MG63 (cell line): ENCODE measurements around the gene HOXC13. TPM values are rescaled to one million over a fixed set of nuclear protein-coding genes. Genes with fewer than 3 reads are reported as not detected.
A peak's percentile ranks its signal among the peaks of the same experiment; 100 is the strongest.

Experiments used
- DNase-seq: peaks from one replicate; pipeline ENCODE4 v3.0.0-alpha.2; 2020
- H3K27me3 ChIP-seq: fragments of 250-450 bp; sonication (Bioruptor Pico); 2 replicates; pipeline ENCODE4 v1.5.1; 2020; ENCODE audit warnings: mild to moderate bottlenecking, moderate library complexity
- H3K36me3 ChIP-seq: fragments of 250-450 bp; sonication (Bioruptor Pico); 2 replicates; pipeline ENCODE4 v1.5.1; 2020; ENCODE audit warnings: mild to moderate bottlenecking, moderate library complexity
- H3K4me3 ChIP-seq: fragments of 250-450 bp; sonication (Bioruptor Pico); 2 replicates; pipeline ENCODE4 v1.5.1; 2020; ENCODE audit warnings: mild to moderate bottlenecking, moderate library complexity
- H3K9me3 ChIP-seq: fragments of 250-450 bp; sonication (Bioruptor Pico); 2 replicates; pipeline ENCODE4 v1.5.1; 2020; ENCODE audit warnings: mild to moderate bottlenecking, moderate library complexity
- total RNA-seq: library from RNA; depleted of rRNA; stranded (reverse); fragments of >200 nt; shearing (Covaris generic); gene quantifications from 2 replicates; pipeline ENCODE4 v1.2.3, GENCODE V29; 2014; ENCODE audit warnings: low replicate concordance

Gene HOXC13
- total RNA-seq, 1 experiment from 2014 or later: 5.1 TPM

DNA sequence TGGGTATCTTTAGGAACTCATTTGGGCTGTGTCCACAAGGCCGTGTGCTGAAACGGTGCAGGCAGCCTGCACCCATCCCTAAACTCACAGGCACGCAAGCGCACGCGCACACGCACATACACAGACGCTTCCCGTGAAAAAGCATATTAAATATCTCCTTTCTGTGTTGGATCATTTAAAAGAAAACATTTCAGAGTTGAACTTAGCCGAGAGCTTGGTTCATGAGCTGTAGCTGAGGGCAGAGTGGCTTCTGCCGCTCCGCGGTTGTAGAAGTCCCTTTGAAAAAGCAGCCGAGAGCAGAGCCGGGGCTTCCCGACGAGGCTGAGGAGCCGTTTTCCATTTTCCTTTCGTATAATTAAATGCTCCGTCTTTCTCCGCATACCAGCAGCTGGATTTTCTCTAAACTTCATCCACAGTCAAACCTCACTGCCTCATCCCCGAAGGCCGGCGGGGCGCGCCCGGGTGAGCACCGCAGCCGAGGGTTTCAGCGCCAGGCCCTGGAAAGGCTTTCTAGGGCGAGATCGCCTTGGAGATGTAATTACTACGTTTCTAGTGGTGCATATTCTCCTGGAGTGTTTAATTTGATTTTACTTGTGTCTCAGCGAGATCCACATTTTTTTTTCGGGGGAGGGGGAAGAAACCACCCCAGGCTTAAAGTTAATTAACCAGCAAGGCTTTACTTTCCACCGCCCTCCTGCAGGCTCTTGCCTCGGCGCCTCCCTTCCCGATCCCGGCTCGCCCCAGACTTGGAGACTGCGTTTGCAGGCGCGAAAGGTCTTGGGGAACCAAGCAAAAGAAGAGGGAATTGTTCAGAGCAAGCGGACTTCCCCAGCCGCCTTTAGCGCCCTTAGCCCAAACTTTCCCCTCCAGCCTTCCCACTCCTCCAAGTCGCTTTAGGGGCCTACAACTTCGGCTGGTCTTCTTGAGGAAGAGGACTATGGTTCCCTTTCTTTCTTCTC, 3.0 kb upstream of the HOXC13 start:
- Histone ChIP-seq H3K27me3 (no peaks in the 10 kb centered on the region), H3K9me3 (no peaks in the 10 kb centered on the region), H3K4me3 (no peak overlapping the region), H3K36me3 (no peaks in the 10 kb centered on the region)
- DNase-seq: no peak

DNA sequence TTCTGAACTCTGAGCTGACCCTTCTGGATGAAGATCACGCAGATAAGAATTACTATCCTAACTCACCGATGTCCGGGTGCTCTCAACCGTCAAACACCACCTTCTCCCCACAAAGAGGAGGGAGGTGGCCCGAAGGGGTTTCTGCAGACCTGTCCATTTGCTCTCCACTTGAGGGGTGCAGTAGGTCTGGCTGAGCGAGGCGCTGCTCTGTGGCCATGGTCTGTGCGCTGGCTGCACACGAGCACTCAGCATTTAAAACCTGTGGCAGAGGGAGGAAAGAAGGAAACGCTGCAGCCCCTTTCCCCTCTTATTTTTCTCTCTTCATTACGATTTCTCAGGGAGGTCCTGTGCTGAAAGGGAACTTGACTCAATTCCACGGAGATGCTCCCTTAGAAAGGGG, 1.5 kb upstream of the HOXC13 start:
- H3K27me3 ChIP-seq: no peaks in the 10 kb centered on the region
- no peak overlapping the region for H3K4me3 ChIP-seq
- H3K36me3 ChIP-seq: no peaks in the 10 kb centered on the region
- no peaks in the 10 kb centered on the region for H3K9me3 ChIP-seq
- no peak for DNase-seq

DNA sequence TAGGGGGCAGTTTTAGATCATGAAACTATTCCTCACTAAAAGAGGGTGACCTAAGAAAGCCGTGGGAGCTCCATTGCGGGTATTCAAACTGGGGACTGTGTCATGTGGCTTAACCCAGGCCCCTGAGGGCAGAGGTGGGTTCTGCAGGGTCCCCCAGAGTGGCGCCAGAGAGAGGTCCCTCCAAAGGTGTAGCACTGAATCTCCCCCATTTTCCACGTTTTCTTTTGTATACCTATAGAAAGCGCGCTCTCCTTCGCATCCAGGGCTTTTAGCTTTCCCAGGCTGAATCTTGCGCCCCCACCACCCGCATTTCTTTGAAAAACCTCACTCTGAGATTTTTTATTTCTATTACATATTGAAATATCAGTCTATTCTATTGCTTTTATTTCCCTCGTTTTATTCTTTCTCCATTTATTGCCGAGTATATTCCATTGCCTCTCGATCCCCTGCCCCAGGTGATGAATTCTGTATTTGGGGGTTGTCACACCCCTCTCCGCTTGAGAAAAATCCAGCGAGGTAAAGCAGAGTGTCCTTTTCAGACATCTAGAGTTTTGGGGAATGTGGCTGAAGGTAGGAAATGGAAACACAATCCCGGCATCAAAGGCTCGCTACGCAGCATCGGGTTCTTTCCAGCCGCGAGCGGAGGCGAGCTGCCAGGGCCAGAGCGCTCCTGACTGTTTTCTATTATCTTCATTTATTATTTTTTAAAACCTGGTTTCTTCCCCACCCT, 870 bp upstream of the HOXC13 start:
- Histone ChIP-seq H3K9me3 (no peaks in the 10 kb centered on the region), H3K4me3 (peak overlapping the region; percentile 63), H3K27me3 (no peaks in the 10 kb centered on the region), H3K36me3 (no peaks in the 10 kb centered on the region)
- no peak for DNase-seq

GRCh38 chr12:53939141-53940108, 794 bp downstream of the HOXC13 start:
- peak overlapping the region; percentile 63 for H3K4me3 ChIP-seq
- no peaks in the 10 kb centered on the region for H3K9me3 ChIP-seq
- no peaks in the 10 kb centered on the region for H3K27me3 ChIP-seq
- DNase-seq: peak; percentile 72
- no peaks in the 10 kb centered on the region for H3K36me3 ChIP-seq

DNA sequence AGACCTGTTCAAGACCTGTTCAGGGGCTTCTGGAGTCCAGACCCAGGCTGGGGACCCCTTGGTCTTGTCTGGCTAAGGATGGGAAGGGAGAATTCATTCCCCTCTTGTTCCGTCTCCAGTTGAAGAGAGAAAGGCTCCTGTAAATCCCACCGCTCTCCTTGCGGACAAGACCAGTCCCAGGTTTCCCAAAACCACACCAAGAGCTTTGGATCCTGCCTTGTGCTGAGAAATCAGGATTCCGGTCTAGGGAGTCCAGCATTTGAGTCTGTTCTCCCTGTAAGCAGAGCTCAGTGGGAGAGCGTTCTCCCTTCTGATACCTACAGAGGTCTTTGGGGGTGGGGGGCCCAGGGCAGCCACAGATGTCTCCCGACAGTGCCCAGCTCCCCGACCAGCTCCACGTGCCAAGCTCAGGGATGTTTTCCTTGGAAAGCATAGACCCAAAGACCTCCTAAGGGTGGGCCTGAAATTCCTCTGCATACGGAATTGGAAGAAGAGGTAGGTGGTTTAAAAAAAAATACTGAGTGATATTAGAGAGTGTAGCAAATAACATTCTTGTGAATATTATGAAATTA, 1.9 kb downstream of the HOXC13 start:
- Histone ChIP-seq H3K4me3 (peak overlapping the region; percentile 63), H3K27me3 (no peaks in the 10 kb centered on the region), H3K36me3 (no peaks in the 10 kb centered on the region), H3K9me3 (no peaks in the 10 kb centered on the region)
- no peak for DNase-seq

DNA sequence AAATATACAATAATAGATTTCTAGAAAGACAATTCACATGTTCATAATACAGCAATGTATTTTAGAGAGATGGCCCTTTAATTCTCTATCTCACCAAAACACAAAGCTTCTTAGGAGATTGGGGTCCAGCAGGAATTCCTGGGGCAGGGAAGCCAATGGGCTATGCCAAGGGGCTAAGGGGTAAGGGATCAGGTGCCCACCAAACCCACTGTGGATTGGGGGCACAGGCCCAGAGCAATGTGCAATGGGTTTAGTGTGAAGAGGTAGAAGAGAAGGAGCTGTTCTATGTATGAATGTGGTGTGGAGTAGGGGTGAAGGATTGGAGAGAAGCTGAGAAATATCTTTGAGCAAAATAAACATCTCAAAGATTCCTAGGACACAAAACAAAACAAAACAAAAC, 2.6 kb downstream of the HOXC13 start:
- Histone ChIP-seq H3K27me3 (no peaks in the 10 kb centered on the region), H3K4me3 (no peak overlapping the region)

GRCh38 chr12:53941750-53942149, 3.1 kb downstream of the HOXC13 start:
- Histone ChIP-seq H3K4me3 (no peak overlapping the region), H3K27me3 (no peaks in the 10 kb centered on the region), H3K36me3 (peaks cover 4% of the 10 kb centered on the region; the same call in 1 of the 2 replicates), H3K9me3 (no peaks in the 10 kb centered on the region)
- no peak for DNase-seq

More for the DNA sequence above, 2.6 kb downstream of the HOXC13 start:
- Histone ChIP-seq H3K9me3 (no peaks in the 10 kb centered on the region), H3K36me3 (peaks cover 4% of the 10 kb centered on the region; the same call in 1 of the 2 replicates)
- DNase-seq: no peak

DNA sequence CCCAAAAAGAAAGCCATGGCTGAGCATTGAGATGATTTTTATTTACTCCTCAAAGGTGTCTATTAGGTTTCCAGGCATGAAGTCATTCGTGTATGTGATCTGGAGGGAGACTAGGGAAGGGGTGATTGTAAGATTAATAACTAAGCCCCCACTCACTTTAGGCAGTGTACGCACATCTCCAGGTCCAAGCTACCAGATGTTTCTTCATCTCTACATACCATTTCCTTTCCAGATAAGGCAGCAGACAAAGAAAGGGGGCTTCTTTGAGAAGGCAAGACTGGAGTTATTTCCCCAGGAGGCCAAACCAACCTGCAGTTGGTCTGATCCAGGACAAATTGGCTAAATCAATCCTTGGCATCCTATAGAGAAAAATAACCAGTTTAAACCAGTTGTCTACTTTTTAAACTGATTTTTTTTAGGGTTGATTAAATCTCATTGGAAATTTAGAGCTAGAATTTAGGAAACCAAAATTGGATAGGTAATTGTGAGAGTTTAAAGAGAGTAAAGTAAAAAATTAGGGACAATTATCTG, 3.9 kb downstream of the HOXC13 start:
- no peak overlapping the region for H3K4me3 ChIP-seq
- H3K27me3 ChIP-seq: no peaks in the 10 kb centered on the region
- no peaks in the 10 kb centered on the region for H3K9me3 ChIP-seq
- DNase-seq: no peak
- H3K36me3 ChIP-seq: peaks cover 4% of the 10 kb centered on the region; the same call in 1 of the 2 replicates

GRCh38 chr12:53944209-53944608, 5.6 kb downstream of the HOXC13 start:
- H3K9me3 ChIP-seq: no peaks in the 10 kb centered on the region
- peaks cover 4% of the 10 kb centered on the region; the same call in 1 of the 2 replicates for H3K36me3 ChIP-seq
- no peak overlapping the region for H3K4me3 ChIP-seq
- H3K27me3 ChIP-seq: no peaks in the 10 kb centered on the region
- DNase-seq: no peak

DNA sequence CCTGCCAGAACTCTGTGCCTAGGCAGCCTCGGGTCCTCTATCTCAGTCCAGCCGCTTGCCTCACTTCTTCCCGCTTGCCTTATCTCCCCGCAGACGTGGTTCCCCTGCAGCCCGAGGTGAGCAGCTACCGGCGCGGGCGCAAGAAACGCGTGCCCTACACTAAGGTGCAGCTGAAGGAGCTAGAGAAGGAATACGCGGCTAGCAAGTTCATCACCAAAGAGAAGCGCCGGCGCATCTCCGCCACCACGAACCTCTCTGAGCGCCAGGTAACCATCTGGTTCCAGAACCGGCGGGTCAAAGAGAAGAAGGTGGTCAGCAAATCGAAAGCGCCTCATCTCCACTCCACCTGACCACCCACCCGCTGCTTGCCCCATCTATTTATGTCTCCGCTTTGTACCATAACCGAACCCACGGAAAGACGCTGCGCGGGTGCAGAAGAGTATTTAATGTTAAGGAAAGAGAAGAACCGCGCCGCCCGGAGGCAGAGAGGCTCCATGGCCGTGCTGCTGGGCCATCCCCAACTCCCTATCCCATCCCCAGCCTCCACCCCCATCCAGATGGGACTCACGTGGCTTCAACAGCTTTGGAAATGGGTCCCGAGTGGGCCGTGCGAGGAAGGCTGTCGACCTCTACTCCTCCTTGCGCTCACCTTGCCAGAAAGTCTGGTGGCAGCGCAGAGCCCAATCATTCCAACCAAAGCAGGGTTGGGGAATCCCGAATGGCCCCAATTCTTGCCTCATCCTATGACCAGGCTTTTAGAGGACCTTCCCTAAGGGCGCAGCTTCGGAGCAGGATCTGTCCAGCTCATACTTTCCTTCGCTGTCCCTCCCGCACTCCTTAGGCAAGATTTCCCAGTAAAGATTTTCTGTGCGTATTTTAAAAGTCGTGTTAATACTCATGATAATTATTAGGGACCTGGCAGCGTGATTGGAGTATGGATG, 6.5 kb downstream of the HOXC13 start:
- DNase-seq: no peak
- Histone ChIP-seq H3K4me3 (no peak overlapping the region), H3K36me3 (peaks cover 4% of the 10 kb centered on the region; the same call in 1 of the 2 replicates), H3K9me3 (no peaks in the 10 kb centered on the region), H3K27me3 (no peaks in the 10 kb centered on the region)

DNA sequence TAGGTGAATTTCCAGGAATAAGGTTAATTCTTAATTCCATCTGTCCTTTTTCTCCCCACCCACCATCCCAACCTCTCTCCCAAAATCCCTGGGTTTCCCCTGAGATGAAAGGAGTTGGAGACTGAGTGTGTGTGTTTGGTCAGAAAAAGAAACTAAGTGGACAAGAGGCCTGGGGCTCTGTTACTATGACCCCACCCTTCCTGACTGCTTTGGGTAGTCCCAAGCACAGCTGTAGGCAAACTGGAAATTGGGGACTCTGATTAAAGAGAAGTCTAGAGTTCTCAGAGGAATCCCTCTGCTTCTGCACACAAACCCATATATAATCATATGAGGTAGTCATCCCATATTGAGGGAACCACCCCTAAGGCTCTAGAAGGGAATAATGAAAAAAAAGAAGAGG, 9.1 kb downstream of the HOXC13 start:
- no peaks in the 10 kb centered on the region for H3K9me3 ChIP-seq
- no peak for DNase-seq
- H3K27me3 ChIP-seq: no peaks in the 10 kb centered on the region
- H3K4me3 ChIP-seq: no peak overlapping the region
- peaks cover 4% of the 10 kb centered on the region; the same call in 1 of the 2 replicates for H3K36me3 ChIP-seq

GRCh38 chr12:53948650-53949593, 10.3 kb downstream of the HOXC13 start:
- no peak for DNase-seq
- Histone ChIP-seq H3K27me3 (no peaks in the 10 kb centered on the region), H3K4me3 (no peak overlapping the region), H3K9me3 (no peaks in the 10 kb centered on the region), H3K36me3 (peaks cover 4% of the 10 kb centered on the region; the same call in 1 of the 2 replicates)

- Histone ChIP-seq H3K4me3 (no peak overlapping the region), H3K27me3 (no peaks in the 10 kb centered on the region), H3K9me3 (no peaks in the 10 kb centered on the region), H3K36me3 (peaks cover 4% of the 10 kb centered on the region; the same call in 1 of the 2 replicates)
- no peak for DNase-seq
Measured at GRCh38 chr12:53949631-53950436, 11.2 kb downstream of the HOXC13 start.
